HG03196 (cell line): Measurements from ENCODE around the gene VWA3A.
"Not testable (repeated sequence)": the region's sequence is repeated elsewhere in the genome, so short reads cannot be mapped to it uniquely, and the experiment has no call there.

Source experiments
- ATAC-seq: cut with Tn5 transposase; IDR thresholded peaks from one replicate; pipeline ENCODE4 v1.9.1; 2021; ENCODE audit not compliant: unreplicated experiment

Gene VWA3A

DNA sequence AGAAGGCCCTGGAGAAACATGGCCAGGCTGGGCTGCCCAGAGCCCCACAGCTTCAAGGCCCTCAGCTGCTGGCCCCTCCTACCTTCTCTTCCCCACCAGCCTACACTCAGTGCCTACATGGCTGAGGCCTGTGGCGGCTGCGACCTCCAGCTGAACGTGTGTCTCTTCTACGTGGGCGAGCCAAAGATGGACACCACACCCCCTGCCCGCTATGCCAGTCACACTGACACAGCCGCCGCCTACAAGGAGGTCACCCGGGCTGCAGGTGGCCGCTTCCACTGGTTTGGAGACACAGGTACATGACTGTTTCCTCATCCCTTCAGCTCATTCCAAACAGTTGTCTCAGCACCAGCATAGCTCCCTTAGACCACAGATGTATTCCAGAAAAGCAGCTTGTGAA, 40.5 kb downstream of the VWA3A start:
- ATAC-seq, result no peak

GRCh38 chr16:22138482-22138881, 46.1 kb downstream of the VWA3A start:
- ATAC-seq, result no peak

DNA sequence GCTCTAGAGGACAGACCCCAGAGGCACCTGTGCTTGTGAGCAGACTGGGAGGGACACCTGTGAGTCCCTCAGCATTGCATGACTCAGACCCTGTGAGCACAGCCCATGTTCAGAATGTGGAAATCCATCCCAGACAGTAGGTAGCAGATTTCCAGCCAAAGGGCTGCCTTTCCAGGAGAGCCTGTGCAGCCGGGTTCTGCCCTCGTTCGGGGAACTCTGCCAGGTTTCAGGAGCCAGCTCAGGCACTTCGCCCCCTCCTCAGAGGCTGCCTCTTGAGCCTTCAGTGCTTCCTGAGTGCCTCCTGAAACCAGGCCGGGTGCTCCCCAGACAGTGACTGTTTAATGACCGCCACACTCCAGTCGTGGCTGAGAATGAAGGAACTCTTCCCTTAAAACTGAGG, 46.7 kb downstream of the VWA3A start:
- no peak for ATAC-seq

- no peak for ATAC-seq
These were observed 47.4 kb downstream of the VWA3A start for GRCh38 chr16:22139732-22140131.

- ATAC-seq, result no peak
These were observed 49.4 kb downstream of the VWA3A start for GRCh38 chr16:22141767-22142166.

GRCh38 chr16:22144520-22144919, 52.2 kb downstream of the VWA3A start:
- no peak for ATAC-seq

- no peak for ATAC-seq
These were observed 55.5 kb downstream of the VWA3A start for GRCh38 chr16:22147853-22148252.

DNA sequence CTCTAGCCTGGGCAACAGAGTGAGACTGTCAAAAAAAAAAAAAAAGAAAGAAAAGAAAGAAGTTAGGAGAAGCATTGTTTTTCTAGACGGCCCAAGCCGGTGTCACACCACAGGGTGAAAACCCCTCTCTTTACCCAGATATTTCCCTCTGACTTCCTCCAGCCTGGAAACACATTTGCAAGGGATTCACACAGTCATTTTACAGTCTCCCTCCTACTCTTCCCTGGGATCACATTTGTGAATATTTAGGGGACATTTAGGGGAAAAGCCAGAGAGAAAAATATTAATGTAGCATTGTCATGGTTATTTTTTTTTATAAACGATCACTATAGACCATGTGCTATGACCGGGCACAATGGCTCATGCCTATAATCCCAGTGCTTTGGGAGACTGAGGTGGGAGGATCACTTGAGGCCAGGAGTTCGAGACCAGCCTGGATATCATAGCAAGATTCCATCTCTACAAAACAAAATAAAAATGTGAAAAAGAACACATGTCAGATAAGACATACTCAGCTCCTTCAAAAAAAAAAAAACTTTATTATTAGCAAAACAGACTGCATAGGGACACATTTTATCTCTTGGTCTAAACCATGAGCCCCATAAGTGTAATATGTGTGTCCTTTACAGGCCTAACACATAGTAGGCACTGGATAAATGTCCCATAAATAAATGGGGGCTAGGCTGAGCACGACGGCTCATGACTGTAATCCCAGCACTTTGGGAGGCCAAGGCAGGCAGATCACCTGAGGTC, 59.1 kb downstream of the VWA3A start:
- ATAC-seq, result no peak

DNA sequence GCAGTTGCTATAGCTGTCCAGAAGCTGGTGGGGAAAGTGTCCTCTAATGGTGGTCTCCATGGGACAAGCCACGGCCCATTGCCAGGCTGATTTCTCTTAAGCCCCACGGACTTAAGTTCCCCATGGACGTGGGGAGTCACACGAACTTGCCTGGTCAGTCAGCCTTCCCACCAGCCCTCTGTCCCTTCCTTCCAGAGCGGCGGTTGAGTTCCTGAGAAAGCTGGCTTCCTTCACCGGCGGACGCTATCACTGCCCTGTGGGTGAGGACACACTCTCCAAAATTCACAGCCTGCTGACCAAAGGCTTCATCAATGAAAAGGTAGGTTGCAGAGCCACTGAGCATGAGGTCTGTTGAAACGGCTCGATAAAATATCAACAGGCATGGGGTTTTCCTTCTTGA, 60.0 kb downstream of the VWA3A start:
- no peak for ATAC-seq

DNA sequence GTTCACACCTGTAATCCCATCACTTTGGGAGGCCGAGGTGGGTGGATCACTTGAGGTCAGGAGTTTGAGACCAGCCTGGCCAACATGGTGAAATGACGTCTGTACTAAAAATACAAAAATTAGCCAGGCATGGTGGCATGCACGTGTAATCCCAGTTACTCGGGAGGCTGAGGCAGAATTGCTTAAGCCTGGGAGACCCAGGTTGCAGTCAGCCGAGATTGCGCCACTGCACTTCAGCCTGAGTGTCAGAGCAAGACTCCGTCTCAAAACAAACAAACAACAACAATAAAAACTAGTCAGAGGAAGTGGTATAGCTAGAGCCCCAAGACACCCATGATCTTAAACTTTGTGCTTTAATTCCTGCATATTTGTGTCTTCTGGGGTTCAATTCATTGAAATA, 60.7 kb downstream of the VWA3A start:
- ATAC-seq, result not testable (repeated sequence)

- ATAC-seq, result no peak
These were observed 69.1 kb downstream of the VWA3A start for GRCh38 chr16:22161401-22161800.

DNA sequence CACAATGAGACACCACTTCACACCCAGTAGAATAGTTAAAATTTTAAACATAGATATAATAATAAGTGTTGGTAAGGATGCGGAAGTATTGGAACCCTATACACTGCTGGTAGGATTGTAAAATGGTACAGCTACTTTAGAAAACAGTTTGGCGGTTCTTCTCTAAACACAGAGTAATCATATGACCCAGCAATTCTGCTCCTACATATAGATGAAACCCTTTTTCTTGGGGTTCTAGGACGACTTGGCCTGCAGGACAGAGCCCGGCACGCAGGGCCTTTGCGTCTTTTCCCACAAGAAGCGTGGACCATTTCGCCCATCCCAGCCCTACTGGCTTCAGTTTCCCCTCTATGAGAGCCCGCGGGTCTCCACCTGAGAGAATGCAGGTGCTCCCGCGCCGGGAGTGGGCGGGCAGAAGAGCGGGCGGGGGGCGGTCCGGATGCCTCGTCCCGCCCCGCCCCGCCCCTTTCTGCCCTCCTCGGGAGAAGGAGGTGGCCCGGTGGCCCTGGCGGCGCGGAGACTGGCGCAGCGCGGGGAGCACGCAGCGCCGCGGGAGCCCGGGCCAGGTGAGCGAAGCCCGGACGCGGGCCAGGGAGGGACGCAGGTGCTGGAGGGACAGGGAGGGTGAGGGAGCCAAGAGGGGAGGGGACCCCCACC, 69.8 kb downstream of the VWA3A start, which contains the start of gene SDR42E2:
SDR42E2 (plus strand) TSS at position 508 of the 657 bp plus-strand sequence. CDS start 3,077 bp downstream, outside the sequence.
- ATAC-seq, result no peak

GRCh38 chr16:22162656-22163009, 70.3 kb downstream of the VWA3A start:
- ATAC-seq, result no peak

DNA sequence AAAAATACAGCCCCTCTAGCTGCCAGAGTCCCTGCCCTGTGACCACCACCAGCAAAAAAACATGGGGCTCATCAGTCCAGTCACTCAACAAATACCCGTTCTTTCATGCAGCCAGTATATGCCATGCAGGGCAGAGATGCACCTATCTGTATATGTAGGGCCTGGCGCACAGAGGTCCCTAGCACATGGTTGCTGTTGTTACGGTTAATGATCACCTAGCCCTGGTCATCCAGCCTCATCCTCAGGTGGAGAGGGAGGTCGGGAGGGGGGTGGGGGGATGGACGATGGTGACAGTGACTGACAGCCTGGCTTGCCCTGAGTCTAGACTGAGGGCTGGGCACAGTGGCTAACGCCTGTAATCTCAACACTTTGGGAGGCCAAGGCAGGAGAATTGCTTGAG, 71.5 kb downstream of the VWA3A start:
- ATAC-seq, result no peak

DNA sequence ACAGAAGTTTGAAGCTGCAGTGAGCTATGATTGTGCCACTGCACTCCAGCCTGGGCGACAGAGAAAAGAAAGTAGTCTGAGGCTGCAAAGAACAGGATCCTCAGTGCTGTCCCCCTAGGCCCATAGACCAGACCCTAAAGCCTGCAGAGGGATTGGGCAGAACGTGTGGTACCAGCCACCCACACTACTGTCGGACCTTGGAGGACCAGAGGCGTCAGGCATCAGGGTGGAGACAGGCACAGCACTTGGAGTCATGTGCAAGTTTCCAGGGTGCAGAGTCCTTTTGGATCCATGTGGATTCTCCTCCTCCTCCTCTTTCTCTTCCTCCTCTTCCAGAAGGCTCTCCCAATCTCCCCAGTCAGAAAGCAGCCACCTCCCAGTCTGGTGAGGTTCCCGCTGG, 72.1 kb downstream of the VWA3A start:
- no peak for ATAC-seq

DNA sequence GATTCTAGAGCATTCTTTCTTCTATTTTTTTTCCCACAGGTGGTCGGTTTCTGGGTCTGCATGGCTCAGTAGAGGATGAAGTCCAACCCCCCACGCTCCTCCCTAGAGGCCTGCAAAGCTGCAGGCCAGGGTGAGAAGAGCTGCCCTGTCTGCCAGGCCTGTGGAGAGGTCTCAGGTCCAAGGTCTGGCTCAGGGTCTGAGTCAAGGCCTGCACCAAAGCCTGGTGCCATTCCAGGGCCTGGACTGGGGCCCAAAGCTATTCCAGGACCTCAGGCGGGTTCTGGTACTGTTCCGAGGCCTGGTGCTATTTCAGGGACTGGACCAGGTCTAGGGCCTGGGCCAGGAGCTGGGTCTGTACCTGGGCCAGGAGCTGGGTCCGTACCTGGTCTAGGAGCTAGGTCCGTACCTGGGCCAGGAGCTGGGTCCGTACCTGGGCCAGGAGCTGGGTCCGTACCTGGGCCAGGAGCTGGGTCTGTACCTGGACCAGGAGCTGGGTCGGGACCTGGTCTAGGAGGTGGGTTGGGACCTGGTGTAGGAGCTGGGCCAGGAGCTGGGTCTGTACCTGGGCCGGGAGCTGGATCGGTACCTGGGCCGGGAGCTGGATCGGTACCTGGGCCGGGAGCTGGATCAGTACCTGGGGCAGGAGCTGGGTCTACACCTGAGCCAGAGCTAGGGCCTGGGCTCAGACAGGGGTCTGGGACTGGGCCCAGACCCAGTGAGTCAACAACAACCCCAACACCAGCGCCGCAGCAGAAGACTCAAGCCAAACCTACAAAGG, 73.4 kb downstream of the VWA3A start:
- ATAC-seq, result no peak

- ATAC-seq, result no peak
These were observed 79.6 kb downstream of the VWA3A start for GRCh38 chr16:22171953-22172352.

GRCh38 chr16:22172642-22173041, 80.3 kb downstream of the VWA3A start:
- not testable (repeated sequence) for ATAC-seq

DNA sequence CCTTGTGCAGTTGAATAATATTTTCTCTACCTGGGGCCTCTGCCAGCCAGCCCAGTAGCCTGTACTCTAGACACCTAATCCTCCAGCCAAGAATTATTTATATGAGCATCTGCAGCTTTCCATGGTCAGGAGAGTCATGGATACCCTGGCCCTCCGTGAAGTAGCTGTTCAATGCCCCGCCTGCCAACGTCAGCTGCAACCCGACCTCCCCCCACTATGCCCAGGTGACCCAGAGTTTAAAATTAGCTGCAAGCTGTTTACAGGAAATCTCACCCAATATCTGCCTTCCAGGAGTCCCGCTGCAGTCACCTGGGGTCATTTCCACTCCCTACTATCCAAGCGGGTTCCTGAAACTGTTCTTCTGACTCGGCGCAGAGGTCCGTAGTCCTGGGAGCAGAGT, 82.3 kb downstream of the VWA3A start:
- ATAC-seq, result no peak

GRCh38 chr16:22177968-22178930, 85.9 kb downstream of the VWA3A start:
- no peak for ATAC-seq

DNA sequence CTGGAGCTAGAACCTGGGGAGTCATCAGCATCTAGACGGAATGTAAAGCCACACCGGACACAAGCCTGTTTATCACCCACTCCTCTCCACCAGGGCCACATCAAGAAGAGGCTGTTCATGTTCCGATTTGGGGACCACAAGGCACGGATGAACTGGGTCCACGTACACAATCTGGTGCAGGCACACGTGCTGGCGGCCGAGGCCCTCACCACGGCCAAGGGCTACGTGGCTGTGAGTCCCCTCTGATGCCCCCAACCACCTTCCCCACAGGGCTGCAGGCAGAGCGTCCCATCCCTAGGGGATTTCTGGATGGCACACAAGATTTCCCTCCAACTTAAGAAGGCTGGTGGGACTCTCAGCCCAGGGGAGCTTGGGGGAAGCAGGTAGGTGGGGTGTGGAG, 89.1 kb downstream of the VWA3A start:
- no peak for ATAC-seq
